Activated CD8-positive, alpha-beta memory T cell treated with anti-CD3 and anti-CD28 coated beads, Interleukin-2, amount 10 ng/mL, durations not matched to agents 7 days and 5 days (primary cell): ENCODE data around the gene DYNLL2. TPM values are rescaled to one million over a fixed set of nuclear protein-coding genes. Genes with fewer than 3 reads are reported as not detected.
"Not testable (repeated sequence)": the region's sequence is repeated elsewhere in the genome, so short reads cannot be mapped to it uniquely, and the experiment has no call there.

Source experiments
- ATAC-seq: fragments of 150-1000 bp; cut with Tn5 transposase; one replicate; pipeline ENCODE4 v1.10.0; 2021; ENCODE audit warnings: moderate library complexity
- CTCF ChIA-PET: fragments of 350-600 bp; sonication (Branson Sonifier 250); formaldehyde crosslinking; loops from one replicate; lab custom pipeline; 2021; ENCODE audit warnings: antibody characterized with exemption; lab: Charles Lee
- DNase-seq: peaks from one replicate; pipeline ENCODE4 v3.0.0-alpha.2; 2020
- H3K27ac Mint-ChIP-seq: one replicate; pipeline ENCODE4 v1.8.0; 2021; ENCODE audit warnings: mild to moderate bottlenecking, mixed read lengths
- H3K27me3 Mint-ChIP-seq: one replicate; pipeline ENCODE4 v1.8.0; 2021; ENCODE audit warnings: mixed read lengths
- H3K36me3 Mint-ChIP-seq: one replicate; pipeline ENCODE4 v1.8.0; 2021; ENCODE audit warnings: mild to moderate bottlenecking, mixed read lengths
- H3K4me1 Mint-ChIP-seq: one replicate; pipeline ENCODE4 v1.8.0; 2021; ENCODE audit warnings: mixed read lengths
- H3K4me3 Mint-ChIP-seq: one replicate; pipeline ENCODE4 v1.8.0; 2021; ENCODE audit warnings: mild to moderate bottlenecking, moderate library complexity, mixed read lengths
- H3K9me3 Mint-ChIP-seq: one replicate; pipeline ENCODE4 v1.8.0; 2022; ENCODE audit warnings: low read depth, mixed read lengths
- total RNA-seq, 2 experiments: library from RNA; stranded (reverse); gene quantifications; one replicate each; pipeline ENCODE4 v1.2.3, GENCODE V29; 2021

Gene DYNLL2
- total RNA-seq, 2 experiments from 2014 or later, result 23.7 to 31.0 TPM

- CTCF ChIA-PET, result interaction anchor here (0.7 to 6.4 kb wide), 5 partner anchors 10 to 59 kb away, joined by 3 to 27 read pairs (median 4); no protein-coding TSS in a partner anchor
- no peaks in the 10 kb centered on the region for H3K4me1 Mint-ChIP-seq
- H3K36me3 Mint-ChIP-seq, result no peaks in the 10 kb centered on the region
- H3K27me3 Mint-ChIP-seq, result peaks cover 7% of the 10 kb centered on the region
- no peak overlapping the region for H3K27ac Mint-ChIP-seq
- DNase-seq (peak; percentile 69), ATAC-seq (peak; percentile 66)
- H3K9me3 Mint-ChIP-seq, result no peaks in the 10 kb centered on the region
- H3K4me3 Mint-ChIP-seq, result no peak overlapping the region
These were observed 37.1 kb downstream of the DYNLL2 start for GRCh38 chr17:58120195-58120822.

- peak; percentile 64 for ATAC-seq
- Mint-ChIP-seq H3K27ac (no peak overlapping the region), H3K36me3 (no peaks in the 10 kb centered on the region), H3K27me3 (peaks cover 10% of the 10 kb centered on the region), H3K4me3 (no peak overlapping the region), H3K9me3 (no peaks in the 10 kb centered on the region), H3K4me1 (no peaks in the 10 kb centered on the region)
- CTCF ChIA-PET, result interaction anchor here (0.6 to 6.4 kb wide), 14 partner anchors 10 to 289 kb away, joined by 3 to 38 read pairs (median 4); partner anchors contain the start of gene OR4D1
- DNase-seq, result peak; percentile 58
These were observed 38.7 kb downstream of the DYNLL2 start for GRCh38 chr17:58121925-58122324.

- DNase-seq, result no peak
- no peaks in the 10 kb centered on the region for H3K36me3 Mint-ChIP-seq
- H3K27me3 Mint-ChIP-seq, result peaks cover 26% of the 10 kb centered on the region
- no peaks in the 10 kb centered on the region for H3K4me1 Mint-ChIP-seq
- no peak for ATAC-seq
- H3K9me3 Mint-ChIP-seq, result no peaks in the 10 kb centered on the region
- no peak overlapping the region for H3K27ac Mint-ChIP-seq
- CTCF ChIA-PET, result interaction anchor here (0.9 kb wide), 1 partner anchor 45 kb away, joined by 3 read pairs; no protein-coding TSS in a partner anchor
- H3K4me3 Mint-ChIP-seq, result no peak overlapping the region
These were observed 44.6 kb downstream of the DYNLL2 start for GRCh38 chr17:58127846-58128245.

- CTCF ChIA-PET, ATAC-seq, DNase-seq, H3K27ac Mint-ChIP-seq, H3K9me3 Mint-ChIP-seq, H3K36me3 Mint-ChIP-seq, H3K4me1 Mint-ChIP-seq, H3K4me3 Mint-ChIP-seq: not testable (repeated sequence)
- H3K27me3 Mint-ChIP-seq, result peaks cover 37% of the 10 kb centered on the region
These were observed 49.5 kb downstream of the DYNLL2 start for GRCh38 chr17:58132697-58133096.

- Mint-ChIP-seq H3K27ac (no peak overlapping the region), H3K9me3 (no peaks in the 10 kb centered on the region)
These were observed 53.6 kb downstream of the DYNLL2 start for GRCh38 chr17:58136669-58137279.

GRCh38 chr17:58141505-58141904 lies 58.3 kb downstream of the DYNLL2 start:
- no peak for DNase-seq
- peaks cover 14% of the 10 kb centered on the region for H3K36me3 Mint-ChIP-seq
- CTCF ChIA-PET, result interaction anchor here (1.4 kb wide), 1 partner anchor 31 kb away, joined by 3 read pairs; no protein-coding TSS in a partner anchor
- H3K9me3 Mint-ChIP-seq, result peaks cover 20% of the 10 kb centered on the region
- no peak overlapping the region for H3K4me3 Mint-ChIP-seq
- no peak for ATAC-seq
- H3K27me3 Mint-ChIP-seq, result peaks cover 52% of the 10 kb centered on the region
- no peaks in the 10 kb centered on the region for H3K4me1 Mint-ChIP-seq
- H3K27ac Mint-ChIP-seq, result no peak overlapping the region

More at GRCh38 chr17:58136669-58137279, 53.6 kb downstream of the DYNLL2 start:
- peaks cover 44% of the 10 kb centered on the region for H3K27me3 Mint-ChIP-seq
- no peaks in the 10 kb centered on the region for H3K4me1 Mint-ChIP-seq
- no peaks in the 10 kb centered on the region for H3K36me3 Mint-ChIP-seq
- CTCF ChIA-PET, result interaction anchor here (0.7 to 1.6 kb wide), 4 partner anchors 14 to 137 kb away, joined by 3 to 4 read pairs (median 4); no protein-coding TSS in a partner anchor
- ATAC-seq (no peak), DNase-seq (no peak)
- H3K4me3 Mint-ChIP-seq, result no peak overlapping the region

GRCh38 chr17:58143335-58143734 lies 60.1 kb downstream of the DYNLL2 start:
- ATAC-seq, H3K4me1 Mint-ChIP-seq, CTCF ChIA-PET, H3K27ac Mint-ChIP-seq, DNase-seq, H3K4me3 Mint-ChIP-seq: not testable (repeated sequence)
- Mint-ChIP-seq H3K9me3 (peaks cover 20% of the 10 kb centered on the region), H3K27me3 (peaks cover 52% of the 10 kb centered on the region), H3K36me3 (peaks cover 14% of the 10 kb centered on the region)

- CTCF ChIA-PET, result no interaction called here
- peaks cover 20% of the 10 kb centered on the region for H3K9me3 Mint-ChIP-seq
- no peak overlapping the region for H3K4me3 Mint-ChIP-seq
- peaks cover 50% of the 10 kb centered on the region for H3K27me3 Mint-ChIP-seq
- peaks cover 14% of the 10 kb centered on the region for H3K36me3 Mint-ChIP-seq
- H3K27ac Mint-ChIP-seq, result no peak overlapping the region
- no peaks in the 10 kb centered on the region for H3K4me1 Mint-ChIP-seq
- no peak for ATAC-seq
- no peak for DNase-seq
These were observed 61.6 kb downstream of the DYNLL2 start for GRCh38 chr17:58144801-58145200.

Other genes with a start within 250 kb of the DYNLL2 start
- 10 to 100 TPM; 39.4 to 49.4 TPM for gene MRPS23, start 233.4 kb upstream of the DYNLL2 start, total RNA-seq
- gene CUEDC1, start 128.0 kb upstream of the DYNLL2 start, total RNA-seq, result not detected
- gene VEZF1, start 95.2 kb upstream of the DYNLL2 start, total RNA-seq, result 10 to 100 TPM; 33.2 to 37.6 TPM
- gene SRSF1, start 76.2 kb upstream of the DYNLL2 start, total RNA-seq, result 100 to 1,000 TPM; 365 to 418 TPM
- gene OR4D1, start 65.0 kb downstream of the DYNLL2 start, total RNA-seq, result under 1 TPM; 0.12 to 0.29 TPM
- not detected for gene OR4D2, start 83.6 kb downstream of the DYNLL2 start, total RNA-seq
- gene EPX, start 109.3 kb downstream of the DYNLL2 start, total RNA-seq, result not detected
- 10 to 100 TPM; 17.8 to 18.2 TPM for gene MKS1, start 135.8 kb downstream of the DYNLL2 start, total RNA-seq
- not detected for gene LPO, start 155.2 kb downstream of the DYNLL2 start, total RNA-seq
- gene MPO, start 197.5 kb downstream of the DYNLL2 start, total RNA-seq, result under 1 TPM in 1 of 2 experiments, not detected in 1; 0.09 TPM
- 10 to 100 TPM; 25.6 to 66.3 TPM for gene TSPOAP1, start 245.4 kb downstream of the DYNLL2 start, total RNA-seq